GM12892 (cell line): Measurements from ENCODE around the gene CHST4. TPM values are rescaled to one million over a fixed set of nuclear protein-coding genes. Genes with fewer than 3 reads are reported as not detected.

ENCODE experiments used
- DNase-seq: peaks from one replicate; pipeline ENCODE4 v3.0.0; 2011; ENCODE audit not compliant: insufficient read length
- FAIRE-seq: peaks from 2 replicates; lab custom pipeline; 2011; peaks lifted over from hg19 to GRCh38; lab: Jason Lieb, UNC
- POLR2A ChIP-seq: IDR thresholded peaks from 2 replicates; pipeline ENCODE4 v1.6.1; 2011; ENCODE audit warnings: low read depth, low read length, control low read depth
- POLR2AphosphoS5 ChIP-seq: IDR thresholded peaks from 2 replicates; pipeline ENCODE4 v1.6.1; 2011; ENCODE audit warnings: low read depth, low read length, control low read depth
- TAF1 ChIP-seq: IDR thresholded peaks from 2 replicates; pipeline ENCODE4 v1.6.1; 2011; ENCODE audit warnings: low read depth, mild to moderate bottlenecking, control low read depth, low read length, borderline replicate concordance
- polyA plus RNA-seq: library from polyadenylated mRNA; unstranded; fragments of >200 nt; gene quantifications from one replicate; pipeline ENCODE4 v1.2.1, GENCODE V29; 2012; ENCODE audit warnings: missing spikeins, inconsistent platforms; ENCODE audit not compliant: missing spikeins

The CHST4 gene
- polyA plus RNA-seq = 0.19 TPM

DNA sequence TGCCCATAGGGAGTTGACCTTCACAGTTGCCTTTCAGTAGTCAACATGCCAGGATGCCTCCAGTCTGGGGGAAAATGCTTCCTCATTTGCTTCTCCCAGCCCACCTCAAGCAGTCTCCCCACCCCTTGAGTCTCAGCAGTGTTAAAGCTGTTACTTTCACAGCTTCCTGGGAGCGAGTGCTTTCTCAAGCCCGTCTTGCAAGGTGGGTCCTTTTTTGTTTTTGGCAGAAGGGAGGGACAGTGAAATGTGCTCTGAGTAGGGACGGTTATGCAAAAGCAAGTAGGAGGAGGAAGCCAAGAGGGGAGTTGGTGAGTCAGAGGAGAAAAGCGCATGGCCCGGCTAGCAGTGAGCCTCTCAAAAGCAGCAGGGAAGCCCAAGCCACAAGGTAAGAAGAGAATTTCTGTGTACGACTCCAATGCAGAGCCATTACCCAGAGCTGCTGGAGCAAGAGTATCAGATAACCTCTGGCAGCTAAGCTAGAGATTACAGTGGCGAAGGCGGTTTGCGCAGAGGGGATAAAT, at the start of gene CHST4:
Gene CHST4 (plus strand): TSS at position 316 of the 521 bp plus-strand sequence. CDS start 10,252 bp downstream, outside the sequence.
- FAIRE-seq = peak; percentile 40
- no peak for TF ChIP-seq POLR2A
- no peak for TF ChIP-seq POLR2AphosphoS5
- no peak for TF ChIP-seq TAF1
- DNase-seq = no peak

DNA sequence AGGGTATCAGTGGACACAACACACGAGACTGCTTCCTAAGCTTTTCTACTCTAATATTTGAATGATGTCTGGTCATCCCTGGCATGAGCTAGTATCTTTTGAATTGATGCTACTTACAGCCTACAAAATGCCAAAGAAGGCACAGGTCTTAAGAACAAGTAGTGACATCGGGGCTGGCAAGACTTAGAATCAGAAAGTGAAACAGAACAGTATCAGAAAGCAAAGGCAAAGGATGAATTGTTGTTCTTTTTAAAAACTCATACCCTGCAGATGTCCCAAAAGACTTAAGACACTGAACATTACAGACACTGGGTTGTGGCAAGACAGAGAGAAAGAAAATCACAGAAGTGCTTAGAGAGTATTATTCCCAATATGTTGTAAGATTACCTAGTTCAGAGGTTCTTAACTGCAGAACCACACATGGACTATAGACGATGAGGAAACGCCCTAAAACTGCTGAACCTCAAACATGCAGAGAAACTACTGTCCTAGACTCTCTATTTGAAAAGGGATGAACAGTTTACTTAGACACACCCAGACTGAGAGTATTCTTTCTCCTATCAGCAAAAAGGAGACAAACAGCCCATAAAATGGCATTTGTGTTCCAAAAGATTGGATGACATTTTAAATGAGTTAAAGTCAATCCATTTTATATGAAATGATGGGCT, 49.6 kb upstream of the CHST4 start:
- FAIRE-seq = no peak
- no peak for TF ChIP-seq POLR2AphosphoS5

DNA sequence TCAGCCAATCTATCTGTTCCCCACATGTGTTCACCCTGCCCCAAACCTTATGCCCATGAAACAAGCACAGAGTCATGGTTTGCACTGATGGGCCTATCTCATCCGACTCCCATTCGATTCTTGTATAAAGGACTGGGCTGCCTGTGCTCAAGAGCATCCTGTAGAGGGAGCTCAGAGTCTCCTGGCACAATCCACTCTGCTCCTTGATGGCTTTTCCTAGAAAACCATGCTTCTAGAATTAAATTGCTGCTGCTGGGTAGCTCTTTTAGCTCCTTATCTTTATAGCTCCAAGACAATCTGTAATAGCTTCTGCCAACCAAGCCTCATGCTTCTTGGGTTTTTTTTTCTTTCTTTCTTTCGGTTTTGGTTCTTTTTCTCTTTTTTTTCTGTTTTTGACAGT, 46.8 kb upstream of the CHST4 start:
- no peak for TF ChIP-seq POLR2AphosphoS5
- no peak for TF ChIP-seq TAF1
- no peak for TF ChIP-seq POLR2A
- DNase-seq (no peak), FAIRE-seq (no peak)

More for the DNA sequence above, 49.6 kb upstream of the CHST4 start:
- no peak for DNase-seq

DNA sequence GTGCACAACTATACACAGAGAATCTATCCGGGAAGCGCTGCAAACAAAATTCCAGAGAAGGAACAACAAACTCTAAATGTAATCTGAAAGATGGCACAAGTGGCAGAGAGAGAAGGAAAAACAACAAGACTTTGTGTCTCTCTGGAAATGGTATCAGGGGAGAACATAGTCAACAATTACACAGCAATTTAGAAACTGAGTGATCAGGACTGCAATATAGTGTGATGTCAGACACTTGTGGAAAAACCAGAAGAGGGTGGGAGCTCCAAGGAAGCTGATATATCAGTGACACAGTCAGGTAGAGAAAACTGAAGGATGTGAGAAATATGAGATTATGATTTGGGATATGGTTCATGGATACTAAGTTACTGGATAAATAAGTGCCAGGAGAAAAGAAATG, 45.3 kb upstream of the CHST4 start:
- FAIRE-seq (no peak), DNase-seq (no peak)
- TF ChIP-seq POLR2AphosphoS5 = no peak
- no peak for TF ChIP-seq TAF1
- TF ChIP-seq POLR2A = no peak

DNA sequence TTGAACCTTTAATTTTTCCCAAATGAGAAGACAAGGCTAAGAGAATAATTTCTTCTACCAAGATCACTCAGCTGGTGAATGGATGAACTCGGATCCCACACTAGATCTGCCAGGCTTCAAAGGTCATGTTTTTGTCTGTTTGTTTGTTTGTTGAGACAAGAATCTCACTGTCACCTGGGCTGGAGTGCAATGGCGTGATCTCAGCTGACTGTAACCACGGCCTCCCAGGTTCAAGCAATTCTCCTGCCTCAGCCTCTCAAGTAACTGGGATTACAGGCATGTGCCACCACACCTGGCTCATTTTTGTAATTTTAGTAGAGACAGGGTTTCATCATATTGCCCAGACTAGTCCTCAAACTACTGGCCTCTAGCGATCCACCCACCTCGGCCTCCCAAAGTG, 43.7 kb upstream of the CHST4 start:
- FAIRE-seq (no peak), DNase-seq (no peak)
- no peak for TF ChIP-seq TAF1
- TF ChIP-seq POLR2A = no peak

DNA sequence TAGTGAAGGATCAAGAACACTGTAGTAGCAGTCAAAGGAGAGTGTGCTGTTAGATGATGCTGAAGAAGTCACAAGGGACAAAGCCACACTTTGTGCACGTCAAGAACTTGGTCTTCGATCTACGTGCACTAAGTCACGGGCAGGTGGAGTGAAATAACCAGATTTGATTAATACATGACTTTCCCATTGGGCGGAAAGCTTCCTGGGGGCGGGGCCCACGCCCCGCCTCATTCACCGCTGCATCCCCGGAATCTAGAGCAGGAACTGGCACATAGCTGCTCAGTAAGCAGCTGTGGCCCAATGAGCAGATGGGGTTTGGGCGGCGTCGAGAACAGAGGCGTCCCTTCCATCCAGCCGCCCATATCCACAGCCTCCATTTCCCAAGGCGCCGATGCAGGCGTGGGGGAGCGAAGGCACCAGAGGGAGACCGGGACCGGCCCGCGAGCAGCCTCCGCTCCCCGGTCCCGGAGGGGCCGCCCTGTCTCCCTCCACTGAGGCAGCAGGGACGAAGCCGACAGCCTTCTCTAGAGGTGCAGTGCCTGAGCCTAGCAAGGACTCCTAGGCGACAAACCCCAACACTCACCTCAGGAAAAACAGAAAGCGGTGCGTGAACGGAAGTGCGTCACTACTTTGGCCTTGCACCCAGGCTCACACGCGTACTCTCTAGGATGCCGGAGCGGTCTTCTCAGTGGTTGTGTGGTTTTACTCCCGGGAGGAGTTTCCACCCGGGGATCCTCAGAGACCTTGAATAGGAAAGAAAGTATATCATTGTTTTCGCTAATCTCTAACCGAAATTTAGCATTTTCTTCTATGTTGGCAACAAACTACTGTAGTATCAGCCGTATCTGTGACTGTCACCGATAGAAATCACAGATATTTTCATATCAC, 42.0 kb upstream of the CHST4 start:
- peak; percentile 99 for FAIRE-seq
- TF ChIP-seq POLR2A (peak; percentile 84; the same call in 1 of the 2 replicates), TAF1 (peak; percentile 44; the same call in 1 of the 2 replicates), POLR2AphosphoS5 (peak; percentile 84)
- DNase-seq = peak; percentile 57

DNA sequence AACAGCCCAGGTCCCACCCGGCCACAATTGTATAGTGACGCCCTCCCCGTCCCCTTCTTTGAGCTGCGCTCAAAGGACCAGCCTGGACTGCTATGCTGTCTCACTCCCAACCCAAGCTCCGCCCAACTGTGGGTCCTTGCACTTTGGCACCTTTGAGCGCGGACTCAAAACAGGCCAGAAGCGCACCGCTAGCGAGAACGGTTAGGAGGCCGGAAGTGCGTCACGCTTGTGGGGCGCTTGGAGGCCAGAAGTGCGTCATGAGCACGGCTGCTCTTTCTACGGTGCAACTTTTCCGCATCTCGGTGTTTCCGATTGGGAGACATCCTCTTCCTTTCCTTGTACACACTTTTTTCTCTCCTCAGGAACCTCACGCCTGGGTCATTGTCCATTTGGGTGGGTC, 37.1 kb upstream of the CHST4 start, which contains the start of gene ZNF19:
Gene ZNF19 (minus strand): TSS at position 203 of the 400 bp plus-strand sequence. CDS start 7,210 bp downstream, outside the sequence.
- FAIRE-seq = no peak
- DNase-seq = no peak

DNA sequence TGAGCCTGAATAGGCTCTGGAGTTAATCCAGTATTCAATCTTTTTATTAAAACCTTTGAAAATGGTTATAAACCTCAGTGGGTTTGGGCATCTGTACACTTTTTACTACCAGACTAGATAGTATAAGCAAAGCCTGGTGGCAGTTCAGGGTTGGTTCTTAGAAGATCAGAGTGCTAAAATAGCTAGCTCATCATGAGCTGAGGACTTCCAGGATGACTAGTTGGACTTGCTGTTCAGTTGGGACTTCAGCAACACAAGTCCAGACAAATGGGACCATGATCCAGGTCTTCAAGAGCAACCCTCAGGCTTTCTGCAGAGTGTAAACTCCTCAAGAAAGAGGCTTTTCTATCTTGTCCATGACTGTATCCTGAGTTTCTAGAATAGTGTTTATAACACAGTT, 35.9 kb upstream of the CHST4 start:
- no peak for DNase-seq
- no peak for FAIRE-seq
- TF ChIP-seq POLR2A (no peak), POLR2AphosphoS5 (no peak), TAF1 (no peak)

More for the DNA sequence above, 37.1 kb upstream of the CHST4 start, which contains the start of gene ZNF19:
- no peak for TF ChIP-seq POLR2AphosphoS5
- TF ChIP-seq TAF1 = no peak
- TF ChIP-seq POLR2A = no peak

DNA sequence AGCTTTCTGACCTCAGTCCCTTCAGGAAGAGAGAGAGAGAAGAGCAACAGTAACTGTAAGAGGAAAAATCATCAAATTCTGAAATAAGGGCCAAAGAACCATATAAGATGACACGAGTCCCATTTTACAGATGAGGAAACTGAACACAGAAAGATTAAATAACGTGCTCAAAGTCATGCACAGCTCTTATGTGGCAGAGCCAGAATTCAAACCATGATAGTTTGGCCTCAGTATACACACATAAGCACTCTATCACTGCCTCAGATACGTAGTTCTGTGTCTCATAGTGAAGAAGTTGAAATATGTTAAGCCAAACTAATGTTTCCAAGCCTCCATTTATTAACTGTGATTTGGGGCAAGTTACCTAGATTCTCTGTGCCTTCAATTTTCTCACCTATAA, 35.2 kb upstream of the CHST4 start:
- FAIRE-seq = no peak

DNA sequence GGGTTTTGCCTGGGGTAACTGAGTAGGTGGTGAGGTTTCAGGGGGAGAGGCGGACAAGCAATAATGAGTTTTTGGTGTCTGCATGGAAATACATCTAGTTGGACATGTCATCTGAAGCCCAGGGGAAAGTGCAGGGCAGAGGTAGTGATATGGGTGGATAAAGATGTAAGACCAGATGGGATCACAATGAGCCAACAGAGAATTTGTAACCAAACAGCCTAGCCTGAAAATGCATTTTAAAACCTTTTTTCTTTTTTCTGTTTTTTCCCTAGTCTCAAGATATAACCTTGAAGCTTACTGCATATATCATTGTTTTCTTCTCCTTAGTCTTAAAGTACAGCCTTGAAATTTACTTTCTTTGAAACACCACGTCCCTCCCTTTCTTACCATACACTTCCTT, 33.4 kb upstream of the CHST4 start:
- DNase-seq (no peak), FAIRE-seq (no peak)
- TF ChIP-seq POLR2AphosphoS5 = no peak
- no peak for TF ChIP-seq TAF1
- no peak for TF ChIP-seq POLR2A

More for the DNA sequence above, 35.2 kb upstream of the CHST4 start:
- DNase-seq = no peak
- TF ChIP-seq POLR2A (no peak), TAF1 (no peak), POLR2AphosphoS5 (no peak)

DNA sequence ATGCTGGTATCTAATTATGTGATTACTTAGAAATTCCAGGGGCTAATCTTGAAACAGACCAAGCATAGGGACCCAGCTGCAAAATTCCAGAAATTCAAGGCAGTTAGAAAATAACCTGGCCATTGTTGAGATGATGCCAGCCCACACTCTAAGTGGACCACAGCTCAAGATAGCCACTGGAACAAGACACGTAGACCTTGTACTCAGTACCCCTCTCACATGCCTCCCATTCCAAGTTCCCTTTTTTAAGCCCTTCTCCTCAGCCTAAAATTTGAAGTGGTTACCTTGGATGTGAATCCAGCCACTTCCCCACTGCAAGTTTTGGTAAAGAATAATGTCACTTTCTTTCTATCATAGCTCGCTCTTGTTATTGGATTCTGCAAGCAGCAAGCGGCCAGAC, 33.0 kb upstream of the CHST4 start:
- TF ChIP-seq POLR2AphosphoS5 (no peak), TAF1 (no peak), POLR2A (no peak)
- FAIRE-seq (no peak), DNase-seq (no peak)
